Lower lobe of right lung (tissue), 2 donors: ENCODE data around the gene FRMD4A. TPM values are rescaled to one million over a fixed set of nuclear protein-coding genes. Genes with fewer than 3 reads are reported as not detected.

Experiments
- ATAC-seq, 2 donors: fragments of 200-7000 bp; cut with Tn5 transposase; one replicate each; pipeline ENCODE4 v1.9.1; 2020 to 2022; ENCODE audit warnings: mild to moderate bottlenecking in 2 of 2, moderate library complexity in 2 of 2
- DNase-seq: peaks from one replicate; pipeline ENCODE4 v3.0.0-alpha.2; 2020
- H3K27ac ChIP-seq: fragments of 200-600 bp; one replicate; pipeline ENCODE4 v1.8.0; 2022
- H3K27me3 ChIP-seq: fragments of 200-600 bp; one replicate; pipeline ENCODE4 v1.8.0; 2022; ENCODE audit warnings: low read depth
- H3K36me3 ChIP-seq: fragments of 200-600 bp; one replicate; pipeline ENCODE4 v1.8.0; 2022; ENCODE audit warnings: mild to moderate bottlenecking
- H3K4me1 ChIP-seq: fragments of 200-600 bp; one replicate; pipeline ENCODE4 v1.8.0; 2022
- H3K4me3 ChIP-seq: fragments of 200-600 bp; one replicate; pipeline ENCODE4 v1.8.0; 2022; ENCODE audit warnings: mild to moderate bottlenecking
- H3K9me3 ChIP-seq: fragments of 200-600 bp; one replicate; pipeline ENCODE4 v1.8.0; 2022
- CTCF ChIP-seq: fragments of 200-600 bp; IDR thresholded peaks from one replicate; pipeline ENCODE4 v1.8.0; 2022; ENCODE audit warnings: antibody characterized with exemption, mild to moderate bottlenecking
- intact Hi-C: fragments of 100-400 bp; cut with DNase I; formaldehyde crosslinking; loops from one replicate; pipeline ENCODE4 v1.11.0; 2022
- total RNA-seq: library from RNA; stranded (reverse); fragmentation: NEBNext Ultra II Directional; extraction: Animal tissue kit (Norgen Biotek cat#: 25700); gene quantifications from one replicate; pipeline ENCODE4 v1.2.1, GENCODE V29; 2021
- donor health status: DM: no; HTN: yes; CAD: no; lungs with severe emphysema.

Gene FRMD4A
- total RNA-seq, 1 donor from 2014 or later = 64.8 TPM

- ATAC-seq (no peak), DNase-seq (no peak)
- intact Hi-C loops = no loop called here
- no peaks in the 10 kb centered on the region for H3K9me3 ChIP-seq
- H3K4me3 ChIP-seq = no peak overlapping the region
- no peak overlapping the region for H3K27ac ChIP-seq
- no peaks in the 10 kb centered on the region for H3K27me3 ChIP-seq
- no peaks in the 10 kb centered on the region for H3K36me3 ChIP-seq
- no peaks in the 10 kb centered on the region for H3K4me1 ChIP-seq
- no peak for TF ChIP-seq CTCF
Observed at GRCh38 chr10:13973742-13974141, 357.0 kb downstream of the FRMD4A start.

- ATAC-seq = no peak
- Histone ChIP-seq H3K27me3 (no peaks in the 10 kb centered on the region), H3K4me1 (no peaks in the 10 kb centered on the region), H3K9me3 (no peaks in the 10 kb centered on the region), H3K36me3 (no peaks in the 10 kb centered on the region), H3K4me3 (no peak overlapping the region), H3K27ac (no peak overlapping the region)
- TF ChIP-seq CTCF = no peak
- intact Hi-C loops = no loop called here
- no peak for DNase-seq
Observed at GRCh38 chr10:13972609-13973008, 358.1 kb downstream of the FRMD4A start.

GRCh38 chr10:13971601-13972475 is 358.9 kb downstream of the FRMD4A start:
- ATAC-seq = no peak
- no peak overlapping the region for H3K27ac ChIP-seq

GRCh38 chr10:13970957-13971353 is 359.8 kb downstream of the FRMD4A start:
- H3K4me1 ChIP-seq = no peaks in the 10 kb centered on the region
- no peaks in the 10 kb centered on the region for H3K27me3 ChIP-seq
- no peak for DNase-seq
- H3K9me3 ChIP-seq = no peaks in the 10 kb centered on the region
- no peak overlapping the region for H3K4me3 ChIP-seq
- intact Hi-C loops = no loop called here
- no peaks in the 10 kb centered on the region for H3K36me3 ChIP-seq
- no peak overlapping the region for H3K27ac ChIP-seq
- no peak for ATAC-seq
- TF ChIP-seq CTCF = no peak

More at GRCh38 chr10:13971601-13972475, 358.9 kb downstream of the FRMD4A start:
- no peak for TF ChIP-seq CTCF
- H3K4me3 ChIP-seq = no peak overlapping the region
- H3K9me3 ChIP-seq = no peaks in the 10 kb centered on the region
- intact Hi-C loops = no loop called here
- H3K27me3 ChIP-seq = no peaks in the 10 kb centered on the region
- no peaks in the 10 kb centered on the region for H3K4me1 ChIP-seq
- no peak for DNase-seq
- no peaks in the 10 kb centered on the region for H3K36me3 ChIP-seq

- ATAC-seq = no peak
Observed at GRCh38 chr10:13970236-13970956, 360.3 kb downstream of the FRMD4A start.

More at GRCh38 chr10:13970236-13970956, 360.3 kb downstream of the FRMD4A start:
- intact Hi-C loops = no loop called here
- Histone ChIP-seq H3K36me3 (no peaks in the 10 kb centered on the region), H3K9me3 (no peaks in the 10 kb centered on the region), H3K4me3 (no peak overlapping the region), H3K27me3 (no peaks in the 10 kb centered on the region), H3K4me1 (no peaks in the 10 kb centered on the region), H3K27ac (no peak overlapping the region)
- TF ChIP-seq CTCF = no peak
- DNase-seq = no peak
